Osteoblast (primary cell): Measurements from ENCODE around the gene SLC39A11. TPM values are rescaled to one million over a fixed set of nuclear protein-coding genes. Genes with fewer than 3 reads are reported as not detected.

Experiments
- DNase-seq: peaks from one replicate; pipeline ENCODE4 v3.0.0; 2011; ENCODE audit warnings: low spot score, mixed read lengths; ENCODE audit not compliant: insufficient read length; ENCODE audit errors: missing footprints
- H2AFZ ChIP-seq: 2 replicates; pipeline ENCODE4 v1.6.0; 2011; ENCODE audit warnings: mild to moderate bottlenecking, low read length
- H3K27ac ChIP-seq: 2 replicates; pipeline ENCODE4 v1.5.1; 2011; ENCODE audit warnings: mild to moderate bottlenecking, low read depth, low read length, moderate library complexity
- H3K27me3 ChIP-seq: 2 replicates; pipeline ENCODE4 v1.6.0; 2012; ENCODE audit warnings: mild to moderate bottlenecking, control low read depth, inconsistent platforms, low read length, moderate library complexity; ENCODE audit not compliant: insufficient read depth
- H3K36me3 ChIP-seq: 2 replicates; pipeline ENCODE4 v1.5.1; 2011; ENCODE audit warnings: mild to moderate bottlenecking, low read length, control low read depth, moderate library complexity; ENCODE audit not compliant: insufficient read depth
- H3K4me1 ChIP-seq: 2 replicates; pipeline ENCODE4 v1.5.1; 2011; ENCODE audit warnings: mild to moderate bottlenecking, low read length, control low read depth, moderate library complexity; ENCODE audit not compliant: insufficient read depth
- H3K4me2 ChIP-seq: 2 replicates; pipeline ENCODE4 v1.6.0; 2011; ENCODE audit warnings: mild to moderate bottlenecking, low read length; ENCODE audit not compliant: insufficient read depth
- H3K4me3 ChIP-seq: fragments of 200-600 bp; sonication (generic); 3 replicates; pipeline ENCODE4 v1.5.1; 2012; ENCODE audit warnings: mild to moderate bottlenecking, low read length, inconsistent platforms; ENCODE audit not compliant: insufficient read depth
- H3K79me2 ChIP-seq: 2 replicates; pipeline ENCODE4 v1.6.0; 2012; ENCODE audit warnings: mild to moderate bottlenecking, low read length, control low read depth, inconsistent platforms; ENCODE audit not compliant: insufficient read depth
- H3K9me3 ChIP-seq: 2 replicates; pipeline ENCODE4 v1.5.1; 2011; ENCODE audit warnings: low read depth, low read length, control low read depth
- H4K20me1 ChIP-seq: 2 replicates; pipeline ENCODE4 v1.6.0; 2012; ENCODE audit warnings: mild to moderate bottlenecking, low read length, control low read depth; ENCODE audit not compliant: insufficient read depth
- CTCF ChIP-seq: IDR thresholded peaks from 2 replicates; pipeline ENCODE4 v1.5.1; 2011; ENCODE audit warnings: mild to moderate bottlenecking, low read depth, low read length, moderate library complexity; ENCODE audit errors: extremely low read depth
- total RNA-seq: library from RNA; depleted of rRNA; stranded (reverse); fragments of >200 nt; gene quantifications from 2 replicates; pipeline ENCODE4 v1.2.3, GENCODE V29; 2012

The SLC39A11 gene
- total RNA-seq, 1 donor: 27.1 TPM

DNA sequence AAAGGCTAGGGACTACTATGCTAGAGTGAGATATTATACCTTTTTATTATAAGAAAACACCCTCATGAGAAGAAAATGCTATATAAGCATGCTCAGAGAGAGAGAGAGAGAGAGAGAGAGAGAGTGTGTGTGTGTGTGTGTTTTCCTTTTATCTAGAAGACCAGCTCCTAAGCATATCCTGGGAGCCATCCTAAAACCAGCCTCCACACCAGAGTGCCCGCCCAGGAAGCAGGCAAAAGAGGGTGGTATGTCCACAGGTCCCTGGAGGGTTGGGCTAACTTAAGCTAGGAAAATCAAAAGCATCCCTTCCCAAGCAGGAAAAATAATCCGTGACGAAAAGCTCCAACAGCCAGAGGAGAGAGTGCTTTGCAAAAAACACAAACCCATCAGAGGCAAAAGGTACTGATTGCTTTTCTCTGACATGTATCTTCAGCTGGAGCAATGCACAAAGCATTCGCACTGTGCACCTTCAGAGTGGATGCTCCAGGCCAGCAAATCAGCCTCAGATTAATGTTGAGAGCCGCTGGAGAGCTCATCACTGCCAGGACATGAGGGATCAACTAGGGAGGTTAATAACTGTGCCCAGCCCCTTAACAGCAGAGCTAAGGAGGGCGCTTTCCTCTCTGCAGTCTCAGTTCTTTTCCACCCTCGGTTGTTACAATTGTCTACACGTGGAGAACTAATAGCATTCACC, 125.1 kb downstream of the SLC39A11 start:
- DNase-seq: peak; percentile 84
- H3K36me3 ChIP-seq: no peaks in the 10 kb centered on the region
- peak overlapping the region; percentile 17 for H3K4me2 ChIP-seq
- H3K79me2 ChIP-seq: no peaks in the 10 kb centered on the region
- H4K20me1 ChIP-seq: peaks cover 16% of the 10 kb centered on the region
- peaks cover 15% of the 10 kb centered on the region for H3K4me1 ChIP-seq
- no peak for TF ChIP-seq CTCF
- H3K4me3 ChIP-seq: no peak overlapping the region
- no peak overlapping the region for H3K27ac ChIP-seq
- H3K27me3 ChIP-seq: no peaks in the 10 kb centered on the region
- no peak overlapping the region for H2AFZ ChIP-seq
- H3K9me3 ChIP-seq: no peaks in the 10 kb centered on the region

- H4K20me1 ChIP-seq: no peaks in the 10 kb centered on the region
- TF ChIP-seq CTCF: no peak
- peaks cover 2% of the 10 kb centered on the region for H3K4me1 ChIP-seq
- no peak overlapping the region for H3K27ac ChIP-seq
- H3K9me3 ChIP-seq: no peaks in the 10 kb centered on the region
- H3K36me3 ChIP-seq: no peaks in the 10 kb centered on the region
- H3K4me2 ChIP-seq: no peak overlapping the region
- no peak overlapping the region for H3K4me3 ChIP-seq
- H3K27me3 ChIP-seq: no peaks in the 10 kb centered on the region
- no peak overlapping the region for H2AFZ ChIP-seq
- no peaks in the 10 kb centered on the region for H3K79me2 ChIP-seq
- DNase-seq: no peak
Observed at GRCh38 chr17:72962106-72962505, 130.4 kb downstream of the SLC39A11 start.

DNA sequence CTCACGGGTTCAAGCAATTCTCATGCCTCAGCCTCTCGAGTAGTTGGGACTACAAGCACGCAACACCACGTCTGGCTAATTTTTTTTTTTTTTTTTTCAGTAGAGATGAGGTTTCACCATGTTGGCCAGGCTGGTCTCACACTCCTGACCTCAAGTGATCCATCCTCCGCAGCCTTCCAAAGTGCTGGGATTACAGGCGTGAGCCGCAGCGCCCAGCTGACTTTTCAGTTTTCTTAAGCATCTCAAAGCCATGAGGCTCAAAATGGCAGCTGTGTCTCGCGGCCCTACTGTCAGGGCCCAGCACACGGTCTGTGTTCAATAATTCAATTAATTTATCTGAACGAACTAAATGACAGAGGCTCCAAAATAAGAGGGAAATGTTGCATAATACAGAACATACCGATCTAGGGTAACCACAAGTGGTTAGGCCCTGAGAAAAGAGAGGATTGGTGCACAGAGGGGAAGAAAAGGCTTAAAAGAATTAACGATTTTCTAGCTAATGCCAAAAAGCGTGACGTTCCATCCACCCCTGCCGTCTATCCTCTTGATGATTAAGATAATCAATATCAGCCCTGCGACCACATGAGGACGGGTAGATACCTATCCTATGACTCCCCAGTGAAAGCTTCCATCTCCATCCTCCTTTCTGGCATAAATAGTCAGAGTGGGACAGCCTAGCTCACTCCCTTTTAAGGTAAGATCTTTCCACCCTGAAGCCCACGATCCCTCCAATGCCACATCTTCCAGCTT, 136.9 kb downstream of the SLC39A11 start:
- TF ChIP-seq CTCF: no peak
- H3K36me3 ChIP-seq: no peaks in the 10 kb centered on the region
- no peak overlapping the region for H3K4me2 ChIP-seq
- no peak overlapping the region for H3K27ac ChIP-seq
- no peaks in the 10 kb centered on the region for H3K79me2 ChIP-seq
- peaks cover 12% of the 10 kb centered on the region for H4K20me1 ChIP-seq
- H3K4me3 ChIP-seq: no peak overlapping the region
- no peaks in the 10 kb centered on the region for H3K9me3 ChIP-seq
- H2AFZ ChIP-seq: no peak overlapping the region
- H3K4me1 ChIP-seq: no peaks in the 10 kb centered on the region
- no peaks in the 10 kb centered on the region for H3K27me3 ChIP-seq
- DNase-seq: no peak

DNA sequence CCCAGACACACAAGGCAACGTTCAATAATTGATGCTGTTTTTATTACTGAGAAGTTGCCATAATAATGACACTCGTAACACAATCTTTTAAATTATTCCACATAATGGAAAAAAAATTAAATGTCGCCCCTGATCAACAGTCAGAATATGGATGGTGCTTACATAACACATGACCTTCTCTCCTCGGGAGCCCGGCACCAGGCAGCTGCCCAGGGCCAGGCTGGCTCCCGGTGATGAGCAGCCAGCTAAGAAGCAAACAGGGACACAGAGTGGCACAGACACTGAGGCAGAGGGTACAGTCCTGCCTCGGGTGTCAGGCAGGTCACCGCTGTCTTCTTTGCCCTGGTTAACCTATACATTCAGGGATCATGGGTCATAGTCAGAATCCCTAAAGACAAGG, 137.9 kb downstream of the SLC39A11 start:
- no peak overlapping the region for H3K27ac ChIP-seq
- H4K20me1 ChIP-seq: peaks cover 12% of the 10 kb centered on the region
- H3K4me3 ChIP-seq: no peak overlapping the region
- no peaks in the 10 kb centered on the region for H3K4me1 ChIP-seq
- no peaks in the 10 kb centered on the region for H3K79me2 ChIP-seq
- TF ChIP-seq CTCF: no peak
- H3K27me3 ChIP-seq: no peaks in the 10 kb centered on the region
- H3K4me2 ChIP-seq: no peak overlapping the region
- DNase-seq: no peak
- H3K9me3 ChIP-seq: no peaks in the 10 kb centered on the region
- H2AFZ ChIP-seq: no peak overlapping the region
- no peaks in the 10 kb centered on the region for H3K36me3 ChIP-seq
